ENCODE measurements around the gene CCL11. TPM values are rescaled to one million over a fixed set of nuclear protein-coding genes. Genes with fewer than 3 reads are reported as not detected.

Gene CCL11
- total RNA-seq, 2 experiments from 2014 or later: not detected

DNA sequence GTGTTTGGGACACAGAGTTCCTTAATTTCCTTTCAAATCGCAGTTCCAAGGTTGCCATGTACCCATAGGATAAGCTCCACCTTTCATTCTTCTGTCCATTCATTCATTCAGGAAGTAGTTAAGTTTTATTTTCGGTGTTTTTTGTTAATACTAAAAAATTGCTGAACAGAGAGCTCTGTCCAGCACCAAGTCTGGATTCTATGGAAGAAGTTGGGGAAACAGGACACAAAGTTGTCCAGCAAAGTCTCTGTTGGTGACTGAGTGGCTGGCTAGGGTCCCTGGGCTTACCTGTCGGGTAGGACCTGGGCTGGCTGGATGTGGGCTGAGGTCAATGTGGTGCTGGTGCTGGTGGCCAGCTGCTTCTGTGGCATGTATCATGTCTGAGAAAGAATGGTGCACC is 48.1 kb upstream of the CCL11 start:
- POLR2A ChIA-PET: no interaction called here
- TF ChIP-seq EZH2phosphoT487 (IDR thresholded peaks at IDR 0.05; ENCODE audit: borderline replicate concordance, low read depth, low read length): no peak
- TF ChIP-seq, protein P1, sequence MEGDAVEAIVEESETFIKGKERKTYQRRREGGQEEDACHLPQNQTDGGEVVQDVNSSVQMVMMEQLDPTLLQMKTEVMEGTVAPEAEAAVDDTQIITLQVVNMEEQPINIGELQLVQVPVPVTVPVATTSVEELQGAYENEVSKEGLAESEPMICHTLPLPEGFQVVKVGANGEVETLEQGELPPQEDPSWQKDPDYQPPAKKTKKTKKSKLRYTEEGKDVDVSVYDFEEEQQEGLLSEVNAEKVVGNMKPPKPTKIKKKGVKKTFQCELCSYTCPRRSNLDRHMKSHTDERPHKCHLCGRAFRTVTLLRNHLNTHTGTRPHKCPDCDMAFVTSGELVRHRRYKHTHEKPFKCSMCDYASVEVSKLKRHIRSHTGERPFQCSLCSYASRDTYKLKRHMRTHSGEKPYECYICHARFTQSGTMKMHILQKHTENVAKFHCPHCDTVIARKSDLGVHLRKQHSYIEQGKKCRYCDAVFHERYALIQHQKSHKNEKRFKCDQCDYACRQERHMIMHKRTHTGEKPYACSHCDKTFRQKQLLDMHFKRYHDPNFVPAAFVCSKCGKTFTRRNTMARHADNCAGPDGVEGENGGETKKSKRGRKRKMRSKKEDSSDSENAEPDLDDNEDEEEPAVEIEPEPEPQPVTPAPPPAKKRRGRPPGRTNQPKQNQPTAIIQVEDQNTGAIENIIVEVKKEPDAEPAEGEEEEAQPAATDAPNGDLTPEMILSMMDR (conservative IDR thresholded peaks at IDR 0.05; ENCODE audit: low read length): no peak
- H3K4me2 ChIP-seq (ENCODE audit: low read length): no peak overlapping the region
- DNase-seq (ENCODE audit: low spot score): no peak
- H3K9me3 ChIP-seq (ENCODE audit: low read length): no peaks in the 10 kb centered on the region
- H3K27ac ChIP-seq (ENCODE audit: low read depth, low read length, poor library complexity, severe bottlenecking): no peak overlapping the region
- H3K4me1 ChIP-seq (ENCODE audit: insufficient read depth, low read length, poor library complexity, severe bottlenecking): peaks cover 8% of the 10 kb centered on the region
- no peak overlapping the region for H2AFZ ChIP-seq (ENCODE audit: low read length)
- intact Hi-C loops (cut with micrococcal nuclease; ENCODE audit: unreplicated experiment): no loop called here
- no TSS peak for BruUV-seq (replicated peaks)
- CTCF ChIA-PET (ENCODE audit: unreplicated experiment): no interaction called here
- H3K79me2 ChIP-seq (ENCODE audit: insufficient read depth, low read depth, low read length): no peaks in the 10 kb centered on the region
- H3K36me3 ChIP-seq (ENCODE audit: insufficient read depth, low read length): no peaks in the 10 kb centered on the region
- H3K4me3 ChIP-seq (ENCODE audit: low read depth, low read length, poor library complexity, severe bottlenecking): no peak overlapping the region
- no peaks in the 10 kb centered on the region for H3K9me2 ChIP-seq (ENCODE audit: insufficient read depth, low read length)
- H4K20me1 ChIP-seq (ENCODE audit: insufficient read depth, low read length): no peaks in the 10 kb centered on the region

DNA sequence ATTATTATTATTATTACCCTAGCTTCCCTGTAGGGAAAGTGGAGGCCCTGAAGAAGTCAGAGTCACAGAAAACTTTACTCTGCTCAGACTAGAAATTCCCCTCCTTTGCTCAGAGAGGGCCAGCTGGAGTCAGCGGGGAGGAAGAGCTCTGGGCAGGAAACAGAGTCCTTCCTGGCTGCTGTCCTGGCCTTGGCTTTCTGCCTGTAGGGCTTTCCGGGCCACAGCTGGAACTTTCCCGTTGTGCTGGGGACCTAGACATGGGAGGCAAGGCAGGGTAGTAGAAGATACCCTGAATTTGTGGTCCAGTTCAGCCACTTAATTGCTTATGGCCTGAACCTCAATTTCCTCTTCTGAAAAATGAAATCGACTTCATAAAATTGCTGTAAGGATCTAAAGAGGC is 44.5 kb upstream of the CCL11 start:
- TF ChIP-seq, protein P1 (conservative IDR thresholded peaks at IDR 0.05; ENCODE audit: low read length): no peak
- TF ChIP-seq EZH2phosphoT487 (IDR thresholded peaks at IDR 0.05; ENCODE audit: borderline replicate concordance, low read depth, low read length): no peak
- H3K9me2 ChIP-seq (ENCODE audit: insufficient read depth, low read length): no peaks in the 10 kb centered on the region
- H4K20me1 ChIP-seq (ENCODE audit: insufficient read depth, low read length): no peaks in the 10 kb centered on the region
- H3K9me3 ChIP-seq (ENCODE audit: low read length): no peaks in the 10 kb centered on the region
- no peak overlapping the region for H2AFZ ChIP-seq (ENCODE audit: low read length)
- H3K79me2 ChIP-seq (ENCODE audit: insufficient read depth, low read depth, low read length): no peaks in the 10 kb centered on the region
- H3K4me2 ChIP-seq (ENCODE audit: low read length): no peak overlapping the region
- peaks cover 27% of the 10 kb centered on the region for H3K4me1 ChIP-seq (ENCODE audit: insufficient read depth, low read length, poor library complexity, severe bottlenecking)
- H3K36me3 ChIP-seq (ENCODE audit: insufficient read depth, low read length): no peaks in the 10 kb centered on the region
- H3K27ac ChIP-seq (ENCODE audit: low read depth, low read length, poor library complexity, severe bottlenecking): no peak overlapping the region
- no TSS peak for BruUV-seq (replicated peaks)
- POLR2A ChIA-PET: no interaction called here
- intact Hi-C loops (cut with micrococcal nuclease; ENCODE audit: unreplicated experiment): no loop called here
- CTCF ChIA-PET (ENCODE audit: unreplicated experiment): no interaction called here
- no peak overlapping the region for H3K4me3 ChIP-seq (ENCODE audit: low read depth, low read length, poor library complexity, severe bottlenecking)
- no peak for DNase-seq (ENCODE audit: low spot score)

DNA sequence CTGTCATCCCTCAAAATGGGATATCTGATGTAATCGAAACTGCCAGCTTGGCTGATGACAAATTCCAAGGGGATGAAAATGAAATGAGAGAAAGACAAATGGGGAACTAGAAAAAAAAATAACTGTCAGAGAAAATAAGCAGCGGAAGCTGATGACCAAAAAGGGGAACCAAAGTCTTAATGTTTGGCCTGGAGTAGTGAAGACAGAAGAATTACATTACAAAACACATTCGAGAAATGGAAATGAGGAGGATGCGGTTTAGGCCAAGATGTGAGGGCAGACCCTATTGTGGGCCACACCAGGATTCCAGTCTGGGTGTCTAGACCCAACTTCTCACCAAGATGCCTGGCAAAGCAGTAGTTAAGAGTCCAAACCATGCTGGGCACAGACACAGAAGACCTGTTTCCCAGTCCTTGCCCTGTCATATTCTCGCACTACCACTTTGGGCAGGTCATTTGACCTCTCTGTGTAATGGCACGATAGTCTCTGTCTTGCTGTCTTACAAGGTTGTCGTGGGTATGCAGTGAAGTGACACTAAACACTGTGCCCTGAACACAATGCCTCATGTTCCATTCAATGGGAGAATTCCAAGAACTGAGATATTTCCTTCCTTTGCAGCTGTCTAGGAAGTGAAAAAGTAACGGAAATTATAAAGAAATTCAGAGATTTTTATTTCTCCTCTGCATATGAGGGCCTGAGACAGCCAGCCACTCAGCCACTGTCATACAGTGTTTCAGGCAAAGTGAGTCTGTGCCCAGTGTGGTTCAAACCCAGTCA is 42.8 kb upstream of the CCL11 start:
- H3K9me3 ChIP-seq (ENCODE audit: low read length): no peaks in the 10 kb centered on the region
- DNase-seq (ENCODE audit: low spot score): peak; percentile 66
- ChIA-PET CTCF (ENCODE audit: unreplicated experiment) (no interaction called here), POLR2A (no interaction called here)
- TF ChIP-seq, protein P1 (conservative IDR thresholded peaks at IDR 0.05; ENCODE audit: low read length): no peak
- no peak for TF ChIP-seq EZH2phosphoT487 (IDR thresholded peaks at IDR 0.05; ENCODE audit: borderline replicate concordance, low read depth, low read length)
- no peaks in the 10 kb centered on the region for H3K9me2 ChIP-seq (ENCODE audit: insufficient read depth, low read length)
- no peaks in the 10 kb centered on the region for H3K36me3 ChIP-seq (ENCODE audit: insufficient read depth, low read length)
- H4K20me1 ChIP-seq (ENCODE audit: insufficient read depth, low read length): no peaks in the 10 kb centered on the region
- H3K4me2 ChIP-seq (ENCODE audit: low read length): peak overlapping the region; percentile 50
- no TSS peak for BruUV-seq (replicated peaks)
- H2AFZ ChIP-seq (ENCODE audit: low read length): no peak overlapping the region
- H3K4me3 ChIP-seq (ENCODE audit: low read depth, low read length, poor library complexity, severe bottlenecking): no peak overlapping the region
- H3K79me2 ChIP-seq (ENCODE audit: insufficient read depth, low read depth, low read length): no peaks in the 10 kb centered on the region
- intact Hi-C loops (cut with micrococcal nuclease; ENCODE audit: unreplicated experiment): no loop called here
- peak overlapping the region; percentile 10 for H3K27ac ChIP-seq (ENCODE audit: low read depth, low read length, poor library complexity, severe bottlenecking)
- peaks cover 27% of the 10 kb centered on the region for H3K4me1 ChIP-seq (ENCODE audit: insufficient read depth, low read length, poor library complexity, severe bottlenecking)
